Breast epithelium (tissue), 3 donors: ENCODE data around the gene DNAI2.

Source experiments
- CTCF ChIP-seq, 3 donors: fragments of 450-650 bp; IDR thresholded peaks; one replicate each; pipeline ENCODE4 v1.5.1; 2016 to 2017; ENCODE audit warnings: antibody characterized with exemption in 3 of 3, mild to moderate bottlenecking in 3 of 3, moderate library complexity in 3 of 3
- POLR2A ChIP-seq: fragments of 450-650 bp; IDR thresholded peaks from one replicate; pipeline ENCODE4 v1.6.1; 2016; ENCODE audit warnings: antibody characterized with exemption, mild to moderate bottlenecking, moderate library complexity
- POLR2AphosphoS5 ChIP-seq, 3 donors: sonication (generic); formaldehyde crosslinking; IDR thresholded peaks; one replicate each; pipeline ENCODE4 v1.6.1; 2017; ENCODE audit warnings: antibody characterized with exemption in 3 of 3

- TF ChIP-seq CTCF (IDR thresholded peaks at IDR 0.05) (no peak), POLR2A (no peak), POLR2AphosphoS5 (IDR thresholded peaks at IDR 0.05) (no peak)
Observed at GRCh38 chr17:74345433-74346241, 71.6 kb downstream of the DNAI2 start.
